HG02981 (cell line): ENCODE data around the gene AUP1.

Source experiments
- ATAC-seq: cut with Tn5 transposase; IDR thresholded peaks from one replicate; pipeline ENCODE4 v1.9.1; 2021; ENCODE audit warnings: mild to moderate bottlenecking, moderate library complexity; ENCODE audit not compliant: unreplicated experiment

AUP1 gene

DNA sequence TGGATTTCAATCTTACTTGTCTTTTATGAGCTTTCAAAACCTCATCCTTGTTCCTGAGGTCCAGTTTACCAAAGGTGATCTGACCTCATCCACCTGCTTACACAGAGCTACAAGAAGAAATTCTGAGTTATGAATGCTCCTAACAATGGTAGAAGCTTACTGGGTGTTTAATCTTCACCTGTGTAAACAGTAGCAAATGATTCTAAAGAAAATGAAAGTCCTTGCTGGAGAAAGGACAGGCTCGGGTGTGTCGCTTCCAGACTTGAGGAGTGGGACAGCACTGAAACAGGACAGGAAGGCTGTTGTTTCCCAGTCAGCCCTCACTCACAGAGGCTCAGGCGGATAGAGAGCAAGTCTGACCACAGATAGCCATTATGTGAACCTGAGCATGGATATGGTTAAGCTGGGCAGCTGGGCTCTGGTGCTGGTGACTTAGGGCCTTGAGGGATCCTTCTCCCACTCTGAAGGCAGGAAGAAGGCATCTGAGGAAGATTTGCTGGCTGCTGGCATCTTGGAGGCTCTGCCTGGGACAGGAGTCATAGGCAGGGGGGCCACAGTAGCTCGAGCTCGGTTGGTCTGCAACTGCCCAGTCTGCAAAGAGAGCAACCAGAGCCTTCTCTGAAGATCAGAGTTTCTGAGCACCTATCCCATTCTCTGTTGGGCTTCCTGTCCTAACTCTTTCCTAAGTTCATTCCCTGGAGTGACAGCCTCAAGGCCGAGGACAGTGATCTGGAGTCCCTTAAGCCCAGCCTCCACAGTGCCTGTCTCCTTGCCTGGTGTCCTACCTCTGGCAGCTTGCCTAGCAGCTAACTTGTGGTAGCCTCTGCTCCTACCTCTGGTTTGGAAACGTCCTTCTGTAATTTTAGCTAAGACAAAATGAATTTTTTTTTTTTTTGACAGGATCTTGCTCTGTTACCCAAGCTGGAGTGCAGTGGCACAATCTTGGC, 29.1 kb upstream of the AUP1 start:
- no peak for ATAC-seq

DNA sequence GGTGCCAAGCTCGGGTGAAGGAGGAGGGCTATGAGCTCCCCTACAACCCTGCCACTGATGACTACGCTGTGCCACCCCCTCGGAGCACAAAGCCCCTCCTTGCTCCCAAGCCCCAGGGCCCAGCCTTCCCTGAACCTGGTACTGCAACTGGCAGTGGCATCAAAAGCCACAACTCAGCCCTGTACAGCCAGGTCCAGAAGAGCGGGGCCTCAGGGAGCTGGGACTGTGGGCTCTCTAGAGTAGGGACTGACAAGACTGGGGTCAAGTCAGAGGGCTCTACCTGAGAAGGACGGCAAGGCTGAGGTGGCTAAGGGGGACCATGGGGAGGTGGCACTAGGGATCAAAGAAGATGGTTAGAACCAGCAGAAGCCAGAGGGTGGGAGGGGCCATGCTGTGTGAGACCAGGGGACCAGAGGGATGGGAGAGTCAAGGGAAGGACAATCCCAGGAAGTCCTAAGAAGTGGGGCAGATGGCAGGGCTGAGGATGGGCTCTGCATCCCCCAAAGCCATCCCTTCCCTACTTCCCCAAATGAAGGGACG, 27.4 kb upstream of the AUP1 start:
- ATAC-seq = no peak

DNA sequence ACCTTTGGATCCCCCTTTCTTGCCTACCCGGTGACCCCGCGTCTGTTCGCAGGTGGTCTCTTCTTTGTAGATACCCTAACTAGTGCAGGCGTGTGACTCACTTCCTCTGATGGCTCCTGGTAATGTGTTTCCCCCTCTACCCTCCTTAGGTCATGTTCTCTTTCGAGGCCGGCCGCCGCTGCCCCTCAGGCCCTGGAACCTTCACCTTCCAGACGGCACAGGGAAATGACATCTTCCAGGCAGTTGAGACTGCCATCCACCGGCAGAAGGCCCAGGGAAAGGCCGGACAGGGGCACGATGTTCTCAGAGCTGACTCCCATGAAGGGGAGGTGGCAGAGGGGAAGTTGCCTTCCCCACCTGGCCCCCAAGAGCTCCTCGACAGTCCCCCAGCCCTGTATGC, 26.7 kb upstream of the AUP1 start:
- no peak for ATAC-seq

DNA sequence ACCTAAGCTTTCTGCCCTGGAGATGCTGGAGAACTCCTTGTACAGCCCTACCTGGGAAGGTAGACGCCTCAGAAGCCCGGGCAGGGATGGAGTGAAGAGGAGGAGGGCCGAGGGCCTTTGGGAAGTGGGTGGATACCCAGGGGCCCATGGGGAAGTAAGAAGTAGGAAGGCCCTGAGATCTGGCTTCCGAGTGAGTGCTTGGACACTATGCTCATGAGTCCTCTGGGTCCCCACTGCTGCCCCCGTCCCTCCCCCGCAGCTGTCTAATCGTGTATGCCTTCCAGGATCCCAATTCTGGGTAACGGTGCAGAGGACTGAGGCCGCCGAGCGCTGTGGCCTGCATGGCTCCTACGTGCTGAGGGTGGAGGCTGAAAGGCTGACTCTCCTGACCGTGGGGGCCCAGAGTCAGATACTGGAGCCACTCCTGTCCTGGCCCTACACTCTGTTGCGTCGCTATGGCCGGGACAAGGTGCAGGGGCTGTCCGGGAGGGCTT, 26.2 kb upstream of the AUP1 start:
- ATAC-seq = no peak

DNA sequence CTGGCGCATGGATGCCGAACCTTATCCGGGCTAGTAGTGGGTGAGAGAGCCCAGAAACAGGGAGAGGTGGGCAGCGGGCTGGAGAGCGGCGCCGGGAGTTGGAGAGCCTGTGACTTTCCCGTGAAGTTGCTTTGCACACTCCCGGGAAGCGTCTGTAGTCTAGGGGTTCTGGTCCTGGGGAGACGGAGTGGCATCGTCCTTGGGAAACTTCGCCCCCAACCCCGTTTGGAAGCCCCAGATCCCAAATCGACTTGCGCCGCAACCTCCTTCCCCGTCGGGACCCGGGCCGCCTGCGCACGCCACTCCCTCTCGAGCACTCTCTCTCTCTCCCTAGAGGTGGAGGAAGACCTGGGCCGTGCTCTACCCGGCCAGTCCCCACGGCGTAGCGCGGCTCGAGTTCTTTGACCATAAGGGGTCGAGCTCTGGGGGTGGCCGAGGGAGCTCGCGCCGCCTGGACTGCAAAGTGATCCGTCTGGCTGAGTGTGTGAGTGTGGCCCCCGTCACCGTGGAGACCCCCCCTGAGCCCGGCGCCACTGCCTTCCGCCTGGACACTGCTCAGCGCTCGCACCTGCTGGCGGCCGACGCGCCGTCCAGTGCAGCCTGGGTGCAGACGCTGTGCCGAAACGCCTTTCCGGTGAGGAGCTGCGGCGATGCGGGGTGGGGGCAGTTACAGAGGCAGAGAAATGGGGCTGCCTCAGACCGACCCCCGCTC, 25.5 kb upstream of the AUP1 start:
- peak; percentile 30 for ATAC-seq

DNA sequence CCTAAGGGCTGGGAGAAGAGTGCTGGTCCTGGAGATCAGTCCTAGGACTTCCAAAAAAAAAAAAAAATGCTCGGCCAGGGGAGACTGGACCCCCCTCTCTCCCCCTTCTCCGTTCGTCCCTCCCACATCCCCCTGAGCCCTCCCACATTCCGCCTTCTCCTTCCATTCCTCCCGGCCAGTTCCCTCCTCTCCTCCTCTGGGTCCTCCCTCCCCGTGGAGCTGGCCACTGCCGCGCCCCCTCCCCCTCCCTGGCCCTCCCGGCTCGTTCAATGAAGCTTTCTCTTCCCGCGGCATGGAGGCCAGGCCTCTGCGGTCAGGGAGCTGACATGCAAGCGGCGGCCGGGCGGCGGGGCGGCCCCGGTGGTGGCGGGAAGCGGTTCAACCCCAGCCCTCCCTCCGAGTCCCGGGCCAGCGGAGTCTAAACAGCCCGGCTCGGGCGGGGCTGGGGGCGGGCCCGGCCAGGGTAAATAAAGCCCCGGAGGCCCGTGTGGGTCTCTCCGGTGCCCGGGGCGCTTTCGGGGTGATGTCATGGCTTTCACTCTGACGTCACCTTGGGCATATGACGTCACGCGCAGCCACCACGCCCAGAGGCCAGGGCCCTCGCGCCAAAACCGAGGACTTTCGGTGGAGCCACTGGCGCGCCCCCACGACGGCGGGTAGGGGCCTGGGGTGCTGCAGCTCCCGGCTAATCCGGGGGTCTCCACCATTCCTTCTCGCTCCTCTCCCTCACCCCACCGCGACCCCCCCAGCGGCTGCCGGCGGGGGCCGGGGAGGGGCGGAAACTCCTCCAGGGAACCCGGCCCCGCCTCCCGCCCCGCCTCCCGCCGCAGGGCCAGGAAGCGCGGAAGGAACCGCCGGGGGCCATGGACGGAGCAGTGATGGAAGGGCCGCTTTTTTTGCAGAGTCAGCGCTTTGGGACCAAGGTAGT, 24.6 kb upstream of the AUP1 start, which contains the start of the genes DOK1 and LOXL3:
TSS of gene DOK1 (plus strand) at position 829 of the 928 bp plus-strand sequence. CDS start at position 864, 35 bp downstream.
TSS of gene LOXL3 (minus strand) at position 51 of the 928 bp plus-strand sequence. CDS start 1,308 bp downstream, outside the sequence.
- ATAC-seq = peak; percentile 40

DNA sequence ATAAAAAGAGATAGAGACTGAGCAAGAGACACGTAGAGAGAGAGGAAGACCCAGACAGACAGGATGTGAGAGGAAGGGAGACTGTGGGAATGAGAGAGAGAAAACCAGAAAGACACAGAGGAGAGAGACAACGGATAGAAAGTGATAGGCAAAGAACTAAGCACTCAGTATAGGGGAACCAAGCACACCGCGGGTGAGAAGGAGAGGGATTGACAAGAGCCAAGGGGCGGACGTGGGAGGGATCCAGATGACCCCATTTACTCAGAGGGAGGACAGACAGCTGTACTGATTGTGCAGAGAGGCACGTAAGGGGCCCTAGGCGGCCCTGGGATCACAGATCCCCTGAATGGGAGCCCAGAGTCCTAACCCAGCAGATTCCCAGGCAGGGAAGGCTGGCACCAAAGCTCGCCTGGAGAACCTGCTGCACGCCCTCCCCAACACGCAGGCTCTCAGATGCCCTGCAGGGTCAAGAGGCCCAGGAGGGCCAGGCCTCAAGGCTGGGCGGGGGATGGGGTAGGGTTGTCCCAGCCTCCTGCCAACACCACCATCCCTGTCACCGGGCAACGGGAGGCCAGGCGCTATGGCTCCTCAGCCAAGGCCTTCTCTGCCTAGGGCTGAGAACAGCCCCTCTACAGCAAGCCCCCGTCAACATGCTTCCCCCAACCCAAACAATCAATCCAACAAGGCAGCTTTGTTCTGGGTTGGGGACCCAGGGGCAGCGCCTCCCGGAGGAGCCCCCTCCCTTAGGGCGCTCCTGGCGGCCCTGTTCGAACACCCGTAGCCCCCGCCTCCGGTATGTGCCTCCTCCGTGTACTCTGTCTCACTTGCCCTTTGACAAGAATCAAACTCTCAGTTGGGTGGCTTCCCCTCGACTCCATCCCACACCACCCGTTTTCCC, 23.7 kb upstream of the AUP1 start:
- ATAC-seq = no peak

DNA sequence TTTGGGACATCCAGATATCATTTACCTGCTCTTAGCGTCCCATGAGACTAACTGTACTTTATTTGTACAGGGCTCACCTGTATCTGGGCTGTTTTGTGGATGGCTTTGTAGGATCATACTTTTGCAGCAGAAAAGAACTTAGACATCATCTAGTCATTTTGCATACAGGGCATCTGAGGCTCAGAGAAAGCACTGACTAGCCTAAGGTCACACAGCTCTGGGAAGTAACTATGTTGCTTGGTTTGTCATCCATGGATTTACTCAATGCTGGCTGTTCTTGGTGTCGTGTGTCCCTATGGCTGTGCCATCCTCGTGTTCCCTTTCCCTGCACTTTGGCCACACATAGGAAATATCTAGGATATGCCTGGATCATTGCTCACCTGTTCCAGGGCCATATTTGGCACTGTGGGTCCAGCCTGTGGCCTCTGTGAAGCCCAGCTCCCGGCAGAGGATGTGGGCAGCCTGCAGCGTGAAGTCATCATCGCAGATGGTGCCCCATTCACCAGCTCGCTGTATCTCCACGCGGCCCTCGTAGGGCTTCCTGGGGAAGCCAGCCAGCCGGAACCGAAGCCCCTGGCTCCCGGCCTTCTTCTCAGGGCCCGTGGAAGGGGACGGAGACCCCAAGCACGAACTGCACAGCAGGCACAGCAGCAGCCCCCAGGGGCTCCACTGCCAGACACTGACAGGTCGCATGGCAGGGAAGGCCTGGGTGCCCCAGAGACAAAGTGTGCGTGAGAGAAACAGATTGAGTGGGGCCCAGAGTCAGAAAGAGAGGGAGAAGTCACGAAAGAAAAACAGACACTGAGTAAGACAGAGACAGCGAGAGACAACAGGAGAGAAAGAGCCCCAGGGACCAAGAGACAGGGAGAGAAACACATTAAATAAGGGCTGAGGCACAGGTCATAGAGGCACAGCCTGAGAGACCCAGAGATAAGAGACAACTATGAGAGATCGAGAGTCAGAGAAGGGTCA, 22.7 kb upstream of the AUP1 start:
- ATAC-seq = no peak

DNA sequence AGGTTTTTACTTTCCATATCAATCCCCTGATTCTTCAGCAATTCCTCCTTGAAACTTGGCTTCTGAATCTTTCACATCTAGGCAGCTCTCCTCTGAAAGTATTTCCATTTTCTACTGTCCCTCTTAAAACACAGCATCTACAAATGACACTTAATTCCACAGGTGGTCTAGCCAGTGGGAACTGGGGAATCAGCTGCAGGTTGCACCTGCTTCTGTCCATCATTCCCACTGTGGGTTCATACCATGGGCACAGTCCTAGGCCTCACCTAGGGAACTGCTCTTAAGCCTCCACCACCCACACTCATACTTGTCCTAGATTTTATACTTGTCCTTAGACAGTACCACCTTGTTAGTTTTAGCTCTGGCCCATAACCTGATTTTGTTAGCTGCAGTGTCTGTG, 22.0 kb upstream of the AUP1 start:
- no peak for ATAC-seq

DNA sequence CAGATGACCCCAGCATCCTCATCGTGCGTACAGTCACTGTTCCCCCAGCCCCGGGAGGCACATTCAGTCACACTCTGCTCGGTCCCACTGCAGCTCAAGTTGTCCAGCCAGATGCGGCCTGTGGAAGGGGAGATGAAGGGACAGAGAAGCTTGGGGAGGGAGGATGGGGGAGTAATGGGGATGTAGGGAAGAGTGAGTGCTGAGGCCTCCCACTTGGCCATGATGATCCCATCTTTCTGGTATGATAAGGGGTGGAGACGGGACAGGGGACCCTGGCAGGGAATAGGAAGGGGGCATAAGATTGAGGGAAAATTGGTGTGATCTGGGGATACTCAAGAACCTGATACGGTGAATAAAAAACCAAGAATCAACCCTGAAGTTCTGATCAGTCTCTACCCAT, 20.7 kb upstream of the AUP1 start:
- no peak for ATAC-seq

DNA sequence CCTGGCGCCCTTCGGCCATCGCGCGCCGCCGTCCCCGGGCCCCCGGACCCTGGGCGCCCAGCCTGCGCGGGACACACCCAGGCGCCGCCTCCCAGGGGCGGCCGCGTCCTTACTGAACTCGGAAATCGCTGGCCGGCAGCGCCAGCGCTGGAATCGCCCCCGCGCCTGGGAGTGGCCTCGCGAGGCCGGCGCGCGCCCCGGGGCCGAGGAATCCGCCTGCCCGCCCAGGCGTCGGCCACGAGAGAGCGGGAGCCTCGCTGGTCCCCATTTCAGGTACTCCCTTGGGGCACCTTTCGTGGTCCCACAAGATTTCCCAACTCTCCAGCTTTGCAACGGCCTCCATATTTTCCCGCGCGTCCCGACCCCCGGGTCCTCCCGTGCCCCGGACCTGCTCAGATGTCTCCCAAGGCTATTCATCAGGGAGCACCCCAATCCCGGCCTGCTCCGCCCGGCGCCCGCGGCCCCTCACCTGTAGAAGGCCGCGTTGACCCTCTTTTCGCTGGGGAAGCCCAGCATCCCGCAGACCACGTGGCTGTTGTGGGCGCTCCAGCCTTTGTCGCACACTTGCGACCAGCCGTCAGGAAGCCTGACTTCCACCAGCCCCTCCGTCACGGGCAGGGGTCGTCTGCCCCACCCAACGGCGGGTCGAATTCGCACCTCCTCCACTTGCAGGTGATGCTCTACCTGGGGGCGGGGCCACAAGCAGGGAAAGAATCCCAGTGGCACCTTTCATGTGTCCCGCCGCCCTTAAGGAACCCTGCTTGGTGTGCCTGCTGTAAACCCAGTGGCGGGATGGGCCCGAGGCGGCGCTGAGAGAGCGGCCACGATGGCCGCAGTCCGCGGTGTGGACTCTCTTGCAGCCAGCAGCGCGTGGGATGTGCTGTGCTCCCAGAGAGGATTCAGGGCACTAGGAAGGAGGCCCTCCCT, 19.7 kb upstream of the AUP1 start:
- ATAC-seq = no peak

DNA sequence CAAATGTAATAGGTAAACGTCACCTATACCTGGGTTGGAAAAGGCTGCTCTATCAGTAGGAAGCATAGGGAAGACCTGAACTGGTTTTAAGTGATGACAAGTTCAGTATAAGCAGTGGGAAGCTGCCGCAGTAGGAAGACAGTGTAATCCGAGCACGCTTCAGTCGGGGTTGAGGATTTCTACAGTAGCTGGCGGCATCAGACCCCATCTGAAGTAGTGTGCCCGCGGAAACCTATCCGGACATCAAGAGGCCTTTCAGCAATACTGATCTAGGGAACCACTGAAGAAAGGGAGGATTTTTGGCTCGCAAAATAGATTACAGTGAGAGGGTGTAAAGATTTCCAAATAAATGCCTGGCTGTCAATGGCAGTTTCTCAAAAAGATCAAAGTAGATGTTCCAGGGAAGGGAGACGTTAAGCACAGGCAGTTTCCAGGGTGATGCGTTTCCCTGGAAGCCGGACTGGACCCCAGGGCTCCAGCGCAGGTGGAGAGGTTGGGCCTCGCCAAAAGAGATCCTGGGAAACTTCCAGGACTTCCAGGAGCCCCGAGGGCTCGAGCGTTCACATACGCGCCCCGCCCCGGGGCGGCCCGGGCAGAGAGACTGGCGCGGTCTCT, 18.9 kb upstream of the AUP1 start:
- ATAC-seq = no peak

DNA sequence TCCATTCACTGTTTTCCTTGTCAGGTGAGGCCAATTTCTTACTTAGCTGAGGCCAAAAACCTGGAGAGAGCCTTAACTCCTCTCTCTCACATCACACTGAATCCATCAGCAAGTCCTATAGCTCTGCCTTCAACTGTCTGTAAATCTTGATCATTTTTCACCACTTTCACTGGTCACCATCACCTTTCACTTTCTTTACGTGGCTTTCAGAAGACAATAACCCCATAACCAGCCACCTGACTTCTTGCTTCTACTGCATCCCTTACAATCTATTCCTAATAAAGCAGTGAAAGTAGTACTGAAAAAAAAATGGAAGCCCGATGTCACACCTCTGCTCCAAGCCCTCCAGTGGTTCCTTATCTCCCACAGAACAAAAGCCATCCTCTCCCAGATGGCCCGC, 16.5 kb upstream of the AUP1 start:
- ATAC-seq = no peak

DNA sequence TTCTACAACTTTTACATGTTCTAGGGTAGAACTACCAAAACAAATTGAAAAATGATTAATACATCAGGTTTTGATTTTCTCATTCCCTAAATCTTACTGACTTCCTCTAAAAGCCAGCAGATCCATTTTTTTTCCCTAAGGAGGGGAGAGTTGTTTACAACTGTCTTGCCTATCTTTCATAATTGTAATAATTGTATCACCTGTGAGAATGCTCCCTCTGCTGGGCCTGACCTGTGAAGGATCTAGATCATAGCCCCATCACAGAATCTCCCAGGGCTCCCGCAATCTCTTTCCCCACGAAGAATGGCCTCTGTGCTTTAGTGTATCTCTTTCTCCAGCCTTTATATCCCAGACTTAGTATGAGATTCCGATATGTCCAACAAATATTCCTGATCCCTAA, 15.1 kb upstream of the AUP1 start:
- ATAC-seq = no peak

DNA sequence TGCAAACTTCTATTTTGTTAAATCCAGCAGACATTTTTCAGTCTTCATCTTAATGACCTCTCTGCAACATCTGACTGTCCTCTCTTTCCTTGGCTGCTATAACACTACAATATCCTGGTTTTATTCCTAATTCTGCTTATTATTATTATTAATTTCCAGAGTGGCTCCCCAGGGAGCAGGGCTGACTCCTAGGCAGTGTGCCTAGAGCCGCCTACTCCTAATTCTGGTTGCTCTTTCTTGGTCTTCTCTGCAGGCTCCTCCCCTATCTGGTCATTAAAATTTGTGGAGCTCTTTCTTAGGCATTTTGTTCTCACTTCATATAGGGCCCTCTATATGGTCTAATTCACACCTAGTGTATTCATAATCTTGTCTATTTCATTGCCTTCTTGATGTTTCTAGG, 13.5 kb upstream of the AUP1 start:
- no peak for ATAC-seq

DNA sequence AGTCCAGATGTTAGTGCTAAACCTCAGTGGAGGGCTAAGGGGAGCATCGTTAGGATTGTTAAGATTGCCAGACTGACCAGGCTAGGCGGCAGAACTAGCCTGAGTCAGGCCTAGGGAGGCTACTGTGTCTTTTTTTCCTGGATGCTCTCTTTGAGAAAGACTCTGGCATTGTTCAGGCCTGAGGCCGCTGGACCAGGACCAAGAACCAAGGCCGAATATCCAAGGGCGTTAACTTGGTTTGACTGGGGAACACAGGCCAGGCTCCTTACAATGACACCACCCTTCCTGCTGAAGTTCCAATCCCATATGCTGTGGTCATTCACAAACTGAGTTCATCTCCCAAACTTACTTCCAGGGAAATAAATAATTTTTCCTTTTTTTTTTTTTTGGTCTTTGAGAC, 10.8 kb upstream of the AUP1 start:
- ATAC-seq = no peak

DNA sequence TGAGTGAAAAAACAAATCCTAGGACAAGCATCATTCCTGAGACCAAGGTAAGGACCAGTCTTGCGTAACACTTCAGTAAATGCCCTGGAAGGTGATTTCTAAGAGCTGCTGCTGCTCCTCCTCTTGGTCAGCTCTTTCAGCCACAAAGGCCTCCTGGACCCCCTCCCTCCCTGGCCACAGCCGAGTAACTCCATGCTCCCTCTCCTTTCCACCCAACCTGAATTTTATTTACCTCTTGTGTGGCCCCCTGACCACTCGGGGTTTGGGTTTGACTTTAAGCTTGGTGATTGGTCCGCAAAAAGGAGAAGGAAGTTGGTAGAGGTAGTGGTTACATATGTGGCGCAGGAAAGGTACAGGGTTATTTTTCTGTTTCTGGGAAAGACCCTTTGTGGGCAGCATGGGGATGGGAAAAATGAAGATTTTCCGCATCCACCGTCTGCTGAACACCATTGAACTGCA, 9.4 kb upstream of the AUP1 start:
- no peak for ATAC-seq
